Adrenal gland (tissue), 5 donors: Measurements from ENCODE around the gene WDR26.

ENCODE experiments used
- POLR2A ChIP-seq, 2 donors: fragments of 450-650 bp; IDR thresholded peaks; one replicate each; pipeline ENCODE4 v1.6.1; 2017; ENCODE audit warnings: antibody characterized with exemption in 2 of 2, mild to moderate bottlenecking in 2 of 2, moderate library complexity in 1 of 2
- TF ChIP-seq, protein P1 (sequence below), 6 experiments: fragments of 450-650 bp in 4 of 6; fragments of 200-600 bp in 2 of 6; sonication (generic) in 1 of 6; IDR thresholded peaks; 1 replicate in 5 of 6; 2 replicates in 1 of 6; pipeline versions ENCODE4 v1.5.1 to v1.8.0; 2016 to 2021; ENCODE audit warnings: antibody characterized with exemption in 6 of 6, mild to moderate bottlenecking in 2 of 6, moderate library complexity in 1 of 6
- donor health status: DM: no; HTN: no; CAD: no.

GRCh38 chr1:224343679-224344078 is 90.9 kb downstream of the WDR26 start:
- TF ChIP-seq, protein P1, sequence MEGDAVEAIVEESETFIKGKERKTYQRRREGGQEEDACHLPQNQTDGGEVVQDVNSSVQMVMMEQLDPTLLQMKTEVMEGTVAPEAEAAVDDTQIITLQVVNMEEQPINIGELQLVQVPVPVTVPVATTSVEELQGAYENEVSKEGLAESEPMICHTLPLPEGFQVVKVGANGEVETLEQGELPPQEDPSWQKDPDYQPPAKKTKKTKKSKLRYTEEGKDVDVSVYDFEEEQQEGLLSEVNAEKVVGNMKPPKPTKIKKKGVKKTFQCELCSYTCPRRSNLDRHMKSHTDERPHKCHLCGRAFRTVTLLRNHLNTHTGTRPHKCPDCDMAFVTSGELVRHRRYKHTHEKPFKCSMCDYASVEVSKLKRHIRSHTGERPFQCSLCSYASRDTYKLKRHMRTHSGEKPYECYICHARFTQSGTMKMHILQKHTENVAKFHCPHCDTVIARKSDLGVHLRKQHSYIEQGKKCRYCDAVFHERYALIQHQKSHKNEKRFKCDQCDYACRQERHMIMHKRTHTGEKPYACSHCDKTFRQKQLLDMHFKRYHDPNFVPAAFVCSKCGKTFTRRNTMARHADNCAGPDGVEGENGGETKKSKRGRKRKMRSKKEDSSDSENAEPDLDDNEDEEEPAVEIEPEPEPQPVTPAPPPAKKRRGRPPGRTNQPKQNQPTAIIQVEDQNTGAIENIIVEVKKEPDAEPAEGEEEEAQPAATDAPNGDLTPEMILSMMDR (IDR thresholded peaks at IDR 0.05): no peak
- no peak for TF ChIP-seq POLR2A (IDR thresholded peaks at IDR 0.05)
